RWPE2 (cell line): ENCODE data around the gene DNAI2.

Experiments
- ATAC-seq: fragments of 200-7000 bp; cut with Tn5 transposase; 3 replicates; pipeline ENCODE4 v1.9.1; 2021; ENCODE audit warnings: low read depth
- DNase-seq: peaks from one replicate; pipeline ENCODE4 v3.0.0-alpha.2; 2020; ENCODE audit warnings: low spot score
- H3K27ac ChIP-seq: fragments of 450-650 bp; 2 replicates; pipeline ENCODE4 v1.5.1; 2017; ENCODE audit warnings: mild to moderate bottlenecking; ENCODE audit not compliant: poor library complexity, severe bottlenecking
- H3K27me3 ChIP-seq: fragments of 250-450 bp; sonication (Bioruptor Pico); 2 replicates; pipeline ENCODE4 v1.5.1; 2021; ENCODE audit warnings: mild to moderate bottlenecking, moderate library complexity; ENCODE audit not compliant: insufficient read depth, poor library complexity, severe bottlenecking
- H3K36me3 ChIP-seq: fragments of 250-450 bp; sonication (Bioruptor Pico); 2 replicates; pipeline ENCODE4 v1.5.1; 2020; ENCODE audit warnings: low read depth, mild to moderate bottlenecking, moderate library complexity
- H3K4me1 ChIP-seq: fragments of 250-450 bp; sonication (Bioruptor Pico); 2 replicates; pipeline ENCODE4 v1.5.1; 2021; ENCODE audit warnings: mild to moderate bottlenecking, moderate library complexity; ENCODE audit not compliant: insufficient read depth, poor library complexity, severe bottlenecking
- H3K4me3 ChIP-seq: fragments of 250-450 bp; sonication (Bioruptor Pico); 2 replicates; pipeline ENCODE4 v1.5.1; 2021; ENCODE audit warnings: mild to moderate bottlenecking, moderate library complexity; ENCODE audit not compliant: severe bottlenecking
- H3K9me3 ChIP-seq: fragments of 250-450 bp; sonication (Bioruptor Pico); 2 replicates; pipeline ENCODE4 v1.5.1; 2021; ENCODE audit warnings: mild to moderate bottlenecking, moderate library complexity; ENCODE audit not compliant: severe bottlenecking
- TF ChIP-seq, protein P1 (sequence below): fragments of 450-650 bp; IDR thresholded peaks from one replicate; pipeline ENCODE4 v1.5.1; 2017; ENCODE audit warnings: mild to moderate bottlenecking, moderate library complexity; ENCODE audit not compliant: poor library complexity, severe bottlenecking

Gene DNAI2

DNA sequence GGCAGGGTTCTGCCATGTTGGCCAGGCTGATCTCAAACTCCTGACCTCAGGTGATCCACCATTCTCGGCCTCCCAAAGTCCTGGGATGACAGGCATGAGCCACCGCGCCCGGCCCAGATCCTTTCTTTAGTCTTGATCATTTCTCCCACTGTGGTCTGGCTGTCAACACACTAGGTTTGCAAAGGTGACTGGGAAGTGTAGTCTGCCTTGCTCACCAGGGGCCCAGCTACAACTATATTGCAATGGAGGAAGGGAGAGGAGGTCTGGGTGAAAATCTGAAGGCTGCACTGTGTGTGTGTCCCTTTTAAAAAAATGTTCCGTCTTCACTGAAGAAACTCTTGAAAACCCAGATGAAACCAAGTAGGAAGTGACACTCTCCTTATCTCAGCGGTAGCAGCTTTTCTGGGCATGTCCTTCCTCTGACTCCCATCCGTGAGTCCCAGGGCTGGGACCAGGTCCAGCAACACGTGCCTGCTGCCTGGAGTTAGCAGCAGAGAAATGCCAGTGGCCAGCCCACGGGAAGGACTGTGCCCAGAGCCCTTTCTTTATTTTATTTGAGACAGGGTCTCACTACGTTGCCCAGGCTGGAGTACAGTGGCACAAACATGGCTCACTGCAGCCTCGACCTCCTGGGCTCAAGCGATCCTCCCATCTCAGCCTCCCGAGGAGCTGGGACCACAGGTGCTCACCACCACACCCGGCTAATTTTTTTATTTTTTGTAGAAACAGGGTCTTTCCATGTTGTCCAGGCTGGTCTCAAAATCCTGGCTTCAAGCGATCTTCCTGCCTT lies 34.1 kb downstream of the DNAI2 start:
- Histone ChIP-seq H3K4me3 (no peak overlapping the region), H3K4me1 (no peaks in the 10 kb centered on the region), H3K36me3 (no peaks in the 10 kb centered on the region), H3K27me3 (no peaks in the 10 kb centered on the region), H3K27ac (no peak overlapping the region), H3K9me3 (no peaks in the 10 kb centered on the region)
- no peak for ATAC-seq
- TF ChIP-seq, protein P1, sequence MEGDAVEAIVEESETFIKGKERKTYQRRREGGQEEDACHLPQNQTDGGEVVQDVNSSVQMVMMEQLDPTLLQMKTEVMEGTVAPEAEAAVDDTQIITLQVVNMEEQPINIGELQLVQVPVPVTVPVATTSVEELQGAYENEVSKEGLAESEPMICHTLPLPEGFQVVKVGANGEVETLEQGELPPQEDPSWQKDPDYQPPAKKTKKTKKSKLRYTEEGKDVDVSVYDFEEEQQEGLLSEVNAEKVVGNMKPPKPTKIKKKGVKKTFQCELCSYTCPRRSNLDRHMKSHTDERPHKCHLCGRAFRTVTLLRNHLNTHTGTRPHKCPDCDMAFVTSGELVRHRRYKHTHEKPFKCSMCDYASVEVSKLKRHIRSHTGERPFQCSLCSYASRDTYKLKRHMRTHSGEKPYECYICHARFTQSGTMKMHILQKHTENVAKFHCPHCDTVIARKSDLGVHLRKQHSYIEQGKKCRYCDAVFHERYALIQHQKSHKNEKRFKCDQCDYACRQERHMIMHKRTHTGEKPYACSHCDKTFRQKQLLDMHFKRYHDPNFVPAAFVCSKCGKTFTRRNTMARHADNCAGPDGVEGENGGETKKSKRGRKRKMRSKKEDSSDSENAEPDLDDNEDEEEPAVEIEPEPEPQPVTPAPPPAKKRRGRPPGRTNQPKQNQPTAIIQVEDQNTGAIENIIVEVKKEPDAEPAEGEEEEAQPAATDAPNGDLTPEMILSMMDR, result no peak
- DNase-seq, result no peak

DNA sequence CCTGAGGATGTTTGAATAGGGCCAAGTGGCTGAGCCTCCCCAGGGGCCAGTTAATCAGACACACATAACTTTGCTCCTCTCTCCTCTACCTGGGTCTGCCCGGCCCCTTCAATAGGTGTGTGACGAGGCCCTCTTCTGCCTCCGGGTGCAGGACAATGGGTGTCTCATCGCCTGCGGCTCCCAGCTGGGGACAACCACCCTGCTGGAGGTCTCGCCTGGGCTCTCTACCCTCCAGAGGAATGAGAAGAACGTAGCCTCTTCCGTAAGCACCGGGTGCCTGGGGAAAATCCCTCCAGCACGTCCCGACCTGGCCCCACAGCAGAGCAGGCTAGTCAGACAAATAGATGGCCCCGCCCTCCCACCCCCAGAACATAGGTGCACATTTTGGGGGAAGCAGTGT lies 35.9 kb downstream of the DNAI2 start:
- Histone ChIP-seq H3K4me1 (no peaks in the 10 kb centered on the region), H3K27ac (no peak overlapping the region), H3K9me3 (no peaks in the 10 kb centered on the region), H3K36me3 (no peaks in the 10 kb centered on the region), H3K4me3 (no peak overlapping the region), H3K27me3 (no peaks in the 10 kb centered on the region)
- ATAC-seq (peak; percentile 29; the same call in 1 of the 3 replicates), DNase-seq (no peak)
- TF ChIP-seq, protein P1, result no peak

DNA sequence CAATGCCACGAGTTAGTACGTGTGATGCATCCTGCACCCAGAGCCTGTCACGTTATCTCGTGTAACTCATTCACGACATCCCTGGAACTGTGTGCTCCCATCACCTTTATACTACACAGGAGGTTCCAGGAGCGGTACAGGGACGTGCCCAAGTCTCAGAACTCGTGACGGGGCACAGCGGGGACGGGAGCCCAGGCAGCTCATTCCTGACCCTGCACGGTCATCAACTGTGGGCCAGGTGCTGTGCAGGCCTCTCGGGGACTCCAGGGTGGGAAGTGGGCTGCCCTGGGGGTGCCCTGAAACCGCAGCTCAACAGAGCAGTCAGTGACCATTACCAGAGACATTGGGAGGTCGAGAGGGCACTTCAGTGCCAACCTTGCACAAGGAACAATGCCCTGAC lies 40.8 kb downstream of the DNAI2 start:
- H3K9me3 ChIP-seq, result no peaks in the 10 kb centered on the region
- no peaks in the 10 kb centered on the region for H3K27me3 ChIP-seq
- H3K36me3 ChIP-seq, result no peaks in the 10 kb centered on the region
- no peak for DNase-seq
- no peak overlapping the region for H3K27ac ChIP-seq
- no peak for ATAC-seq
- TF ChIP-seq, protein P1, result no peak
- no peak overlapping the region for H3K4me3 ChIP-seq
- H3K4me1 ChIP-seq, result no peaks in the 10 kb centered on the region

DNA sequence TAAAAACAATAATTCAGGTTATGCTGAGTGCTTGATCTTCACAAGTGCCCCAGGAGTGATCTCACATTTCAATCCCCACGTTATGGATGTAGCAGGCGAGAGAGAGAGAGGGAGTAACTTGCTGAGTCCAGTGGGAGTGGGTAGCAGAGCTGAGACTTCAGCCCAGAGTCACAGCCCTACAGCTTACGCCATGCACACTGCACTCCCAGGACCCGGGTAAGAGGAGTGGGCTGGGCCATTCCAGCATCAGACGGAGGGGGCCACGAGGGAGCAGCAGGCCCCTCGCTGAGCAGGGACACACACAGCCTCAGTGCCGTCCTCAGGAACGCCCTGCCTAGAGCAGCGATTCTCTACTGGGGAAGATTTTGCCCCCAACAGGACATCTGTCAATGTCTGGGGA lies 42.2 kb downstream of the DNAI2 start:
- TF ChIP-seq, protein P1, result no peak
- no peak for DNase-seq
- no peaks in the 10 kb centered on the region for H3K27me3 ChIP-seq

DNA sequence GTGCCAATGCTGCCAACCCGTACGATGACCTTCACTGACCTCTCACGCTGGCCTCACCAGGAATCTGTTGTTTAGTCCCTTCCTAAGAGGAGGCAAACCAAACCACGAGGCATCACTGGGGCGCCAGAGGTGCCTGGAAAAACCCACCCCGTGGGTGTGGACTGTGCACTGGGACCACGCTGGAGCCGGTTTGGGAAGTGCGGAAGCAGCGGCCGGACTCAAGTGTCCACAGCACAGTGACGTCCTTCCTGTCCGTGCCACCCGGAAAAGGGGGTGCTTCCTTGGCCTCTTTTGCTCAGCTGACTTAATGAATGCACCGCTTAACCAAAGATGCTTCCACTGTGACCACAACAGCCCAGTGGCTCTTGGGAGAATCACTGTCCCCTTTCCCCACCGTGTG lies 43.0 kb downstream of the DNAI2 start:
- H3K9me3 ChIP-seq, result no peaks in the 10 kb centered on the region
- ATAC-seq, result no peak

More for the DNA sequence above, 42.2 kb downstream of the DNAI2 start:
- H3K4me1 ChIP-seq, result no peaks in the 10 kb centered on the region
- H3K27ac ChIP-seq, result no peak overlapping the region
- ATAC-seq, result no peak
- H3K4me3 ChIP-seq, result no peak overlapping the region
- H3K9me3 ChIP-seq, result no peaks in the 10 kb centered on the region
- H3K36me3 ChIP-seq, result no peaks in the 10 kb centered on the region

More for the DNA sequence above, 43.0 kb downstream of the DNAI2 start:
- Histone ChIP-seq H3K36me3 (no peaks in the 10 kb centered on the region), H3K4me1 (no peaks in the 10 kb centered on the region), H3K4me3 (no peak overlapping the region), H3K27ac (no peak overlapping the region), H3K27me3 (no peaks in the 10 kb centered on the region)
- DNase-seq, result no peak
- TF ChIP-seq, protein P1, result no peak
